ENCODE results near the gene PIEZO2.
"Not testable (repeated sequence)": the region's sequence is repeated elsewhere in the genome, so short reads cannot be mapped to it uniquely, and the experiment has no call there.

The PIEZO2 gene

DNA sequence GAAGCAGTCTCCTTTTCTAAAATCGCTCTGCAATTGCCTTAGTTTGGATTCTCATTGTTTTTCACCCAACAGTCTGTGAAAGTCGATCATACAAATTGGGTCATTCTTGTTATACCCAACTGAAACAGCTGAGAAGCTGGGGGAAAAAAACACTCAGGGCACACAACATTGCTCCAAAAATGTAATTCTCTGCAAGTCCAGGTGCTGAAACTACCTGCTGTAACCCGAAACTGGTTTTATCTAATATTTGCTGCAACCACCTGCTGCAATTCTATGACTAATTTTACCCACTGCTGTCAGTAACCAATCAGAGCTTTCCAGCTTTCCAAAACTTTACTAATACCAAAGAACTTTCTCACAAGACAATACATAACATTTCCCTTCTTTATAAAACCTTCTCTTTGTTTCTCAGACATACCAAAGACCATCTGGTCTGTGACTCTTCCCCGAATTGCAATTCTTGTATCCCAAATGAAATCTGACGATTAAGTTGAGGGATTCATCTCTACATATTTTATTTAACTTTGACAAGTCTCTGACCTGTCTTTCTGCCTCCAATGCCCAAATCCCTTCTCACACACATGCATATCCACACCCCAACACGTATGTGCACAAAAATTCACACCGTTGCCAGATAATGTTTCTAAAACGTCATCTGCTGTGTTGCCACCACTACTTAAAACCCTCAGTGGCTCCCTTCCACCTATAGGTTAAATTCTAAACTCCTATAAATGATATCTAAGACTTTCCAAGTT is 198.3 kb downstream of the PIEZO2 start:
- no peak for ATAC-seq (ENCODE audit: low read depth)
- Mint-ChIP-seq H3K9me3 (peaks cover under 1% of the 10 kb centered on the region), H3K4me1 (no peaks in the 10 kb centered on the region), H3K36me3 (no peaks in the 10 kb centered on the region), H3K27me3 (peaks cover 2% of the 10 kb centered on the region), H3K4me3 (no peak overlapping the region), H3K27ac (no peak overlapping the region)
- DNase-seq (ENCODE audit: low spot score in 2 of 2), result no peak

DNA sequence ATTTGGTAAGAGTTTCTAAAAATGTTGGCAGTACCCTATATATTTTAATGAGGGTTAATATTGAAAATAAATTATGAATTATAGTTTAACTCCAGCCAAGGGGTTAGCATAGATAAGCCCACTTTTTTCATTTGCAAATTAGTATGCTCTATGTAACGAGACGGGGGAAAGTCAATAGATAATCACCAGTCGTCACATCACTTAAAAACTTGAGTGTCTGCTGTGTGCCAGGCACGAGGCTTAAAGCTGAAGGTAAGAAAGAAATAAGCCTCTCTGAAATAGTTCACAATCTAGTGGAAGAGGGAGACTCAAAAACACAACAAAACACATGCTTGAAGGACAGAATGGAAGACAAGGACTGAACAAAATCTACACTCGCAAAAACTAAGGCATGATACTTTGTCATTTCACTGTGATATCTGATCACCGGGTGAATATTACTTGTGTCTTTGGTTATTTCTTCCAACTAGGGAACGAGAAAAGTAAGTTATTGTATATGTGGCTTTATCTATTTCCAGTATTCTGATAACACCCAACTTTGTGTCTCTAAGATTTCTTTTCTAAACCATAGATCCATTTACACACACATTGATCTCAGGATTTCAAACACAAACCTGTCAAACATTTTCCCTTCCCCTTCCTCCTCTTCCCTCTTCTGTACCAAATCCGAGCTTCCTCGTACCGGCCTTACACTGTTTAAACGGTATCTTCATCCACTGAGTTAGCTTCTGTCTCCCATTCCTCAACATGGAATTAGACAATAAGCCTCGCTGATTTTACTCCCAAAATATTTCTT is 199.1 kb downstream of the PIEZO2 start:
- H3K27ac Mint-ChIP-seq, result no peak overlapping the region

DNA sequence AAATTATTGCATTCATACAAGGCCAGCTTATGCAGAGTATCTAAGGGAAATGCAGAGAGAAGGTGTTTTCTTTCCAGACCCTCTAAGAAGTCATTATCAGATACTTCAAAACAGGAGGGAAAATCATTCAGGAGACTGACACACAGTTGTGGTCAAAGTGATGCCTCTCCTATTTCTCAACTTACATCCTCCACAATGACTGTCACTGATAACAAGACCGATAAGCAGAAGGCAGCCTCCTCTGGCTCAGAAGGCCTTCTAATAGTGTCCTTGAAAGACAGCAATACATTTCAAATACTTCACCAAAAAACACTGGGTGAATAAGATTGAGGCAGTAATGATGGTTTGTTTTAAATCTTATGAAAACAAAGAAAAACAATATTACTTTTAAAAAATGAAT is 199.7 kb downstream of the PIEZO2 start:
- Mint-ChIP-seq H3K4me1 (no peaks in the 10 kb centered on the region), H3K36me3 (no peaks in the 10 kb centered on the region), H3K27me3 (peaks cover 2% of the 10 kb centered on the region)

More for the DNA sequence above, 199.1 kb downstream of the PIEZO2 start:
- DNase-seq (ENCODE audit: low spot score in 2 of 2) (no peak), ATAC-seq (ENCODE audit: low read depth) (no peak)
- Mint-ChIP-seq H3K27me3 (peaks cover 2% of the 10 kb centered on the region), H3K4me3 (no peak overlapping the region), H3K36me3 (no peaks in the 10 kb centered on the region), H3K4me1 (no peaks in the 10 kb centered on the region), H3K9me3 (peaks cover 6% of the 10 kb centered on the region)

DNA sequence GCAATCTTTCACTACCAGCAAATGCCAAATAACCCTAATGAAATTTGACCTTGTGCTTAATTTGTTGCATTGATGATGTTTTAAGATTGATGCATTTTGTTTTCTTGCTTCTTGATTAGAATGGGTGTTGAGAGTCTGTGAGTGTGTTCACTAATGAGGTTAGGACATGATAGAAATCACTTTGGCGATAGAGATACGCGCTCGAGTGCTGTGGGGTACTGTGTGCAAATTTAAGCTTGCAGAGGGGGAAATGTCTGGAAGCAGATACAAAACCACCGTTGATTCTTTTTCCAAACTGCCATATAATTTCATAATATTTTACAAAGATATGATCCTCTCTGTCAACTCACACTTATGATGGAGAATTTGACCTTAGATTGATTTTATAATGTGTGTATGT is 200.9 kb downstream of the PIEZO2 start:
- H3K4me1 Mint-ChIP-seq, result no peaks in the 10 kb centered on the region
- no peak for ATAC-seq (ENCODE audit: low read depth)
- H3K4me3 Mint-ChIP-seq, result no peak overlapping the region
- H3K36me3 Mint-ChIP-seq, result no peaks in the 10 kb centered on the region
- peaks cover under 1% of the 10 kb centered on the region for H3K27me3 Mint-ChIP-seq
- H3K27ac Mint-ChIP-seq, result no peak overlapping the region
- DNase-seq (ENCODE audit: low spot score in 2 of 2), result no peak
- H3K9me3 Mint-ChIP-seq, result peaks cover 10% of the 10 kb centered on the region

More for the DNA sequence above, 199.7 kb downstream of the PIEZO2 start:
- Mint-ChIP-seq H3K4me3 (no peak overlapping the region), H3K9me3 (peaks cover 8% of the 10 kb centered on the region), H3K27ac (no peak overlapping the region)
- ATAC-seq (ENCODE audit: low read depth) (no peak), DNase-seq (ENCODE audit: low spot score in 2 of 2) (no peak)

DNA sequence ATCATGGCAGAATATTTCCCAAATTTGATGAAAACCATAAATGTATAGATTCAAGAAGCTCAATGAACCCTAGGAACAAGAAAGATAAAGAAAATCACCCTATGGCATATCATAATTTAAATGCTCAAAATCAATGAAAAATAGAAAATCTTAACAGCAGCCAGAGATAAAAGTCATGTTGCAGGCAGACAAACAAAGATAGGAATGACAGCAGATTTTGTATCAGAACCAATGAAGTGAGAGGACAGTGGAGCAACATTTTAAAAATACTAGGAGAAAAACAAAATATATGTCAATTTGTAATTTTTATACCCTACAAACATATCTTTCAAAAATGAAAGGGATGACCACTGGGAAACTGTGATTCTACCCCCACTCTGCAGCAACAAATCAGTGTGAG is 203.3 kb downstream of the PIEZO2 start:
- H3K36me3 Mint-ChIP-seq, result no peaks in the 10 kb centered on the region
- no peaks in the 10 kb centered on the region for H3K27me3 Mint-ChIP-seq
- no peak for ATAC-seq (ENCODE audit: low read depth)
- DNase-seq (ENCODE audit: low spot score in 2 of 2), result no peak
- H3K4me3 Mint-ChIP-seq, result no peak overlapping the region
- H3K4me1 Mint-ChIP-seq, result no peaks in the 10 kb centered on the region
- H3K9me3 Mint-ChIP-seq, result peaks cover 13% of the 10 kb centered on the region
- no peak overlapping the region for H3K27ac Mint-ChIP-seq

DNA sequence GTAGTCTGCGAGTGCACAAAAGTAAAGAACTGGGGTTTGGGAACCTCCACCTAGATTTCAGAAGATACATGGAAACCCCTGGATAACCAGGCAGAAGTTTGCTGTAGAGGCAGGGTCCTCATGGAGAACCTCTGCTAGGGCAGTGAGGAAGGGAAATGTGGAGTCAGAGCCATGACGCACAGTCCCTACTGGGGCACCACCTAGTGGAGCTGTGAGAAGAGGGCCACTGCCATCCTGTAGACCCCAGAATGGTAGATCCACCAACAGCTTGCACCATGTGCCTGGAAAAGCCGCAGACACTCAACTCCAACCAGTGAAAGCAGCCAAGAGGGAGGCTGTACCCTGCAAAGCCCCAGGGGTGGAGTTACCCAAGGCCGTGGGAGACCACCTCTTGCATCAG is 206.4 kb downstream of the PIEZO2 start:
- ATAC-seq (ENCODE audit: low read depth), result no peak

DNA sequence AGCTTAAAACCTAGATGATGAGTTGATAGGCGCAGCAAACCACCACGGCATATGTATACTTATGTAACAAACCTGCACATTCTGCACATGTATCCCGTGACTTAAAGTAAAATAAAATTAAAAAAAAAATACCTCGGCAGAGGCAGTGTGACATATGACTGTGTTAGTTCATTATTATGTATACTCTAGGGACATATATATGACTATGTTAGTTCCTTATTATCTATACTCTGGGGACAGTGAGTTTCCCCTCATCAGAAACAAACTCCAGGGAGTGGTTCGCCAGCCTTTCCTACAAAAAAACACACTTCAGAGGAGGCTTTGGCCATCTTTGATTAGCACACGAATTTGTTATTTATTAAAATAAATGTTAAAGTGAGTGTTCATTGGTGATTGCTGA is 209.5 kb downstream of the PIEZO2 start:
- Mint-ChIP-seq H3K4me3 (no peak overlapping the region), H3K27ac (no peak overlapping the region), H3K36me3 (no peaks in the 10 kb centered on the region), H3K9me3 (peaks cover 6% of the 10 kb centered on the region), H3K4me1 (no peaks in the 10 kb centered on the region), H3K27me3 (no peaks in the 10 kb centered on the region)
- DNase-seq (ENCODE audit: low spot score in 2 of 2) (no peak), ATAC-seq (ENCODE audit: low read depth) (no peak)

More for the DNA sequence above, 206.4 kb downstream of the PIEZO2 start:
- no peak for DNase-seq (ENCODE audit: low spot score in 2 of 2)
- no peak overlapping the region for H3K27ac Mint-ChIP-seq
- H3K4me3 Mint-ChIP-seq, result no peak overlapping the region
- H3K27me3 Mint-ChIP-seq, result no peaks in the 10 kb centered on the region
- no peaks in the 10 kb centered on the region for H3K4me1 Mint-ChIP-seq
- H3K9me3 Mint-ChIP-seq, result peaks cover 13% of the 10 kb centered on the region
- no peaks in the 10 kb centered on the region for H3K36me3 Mint-ChIP-seq

DNA sequence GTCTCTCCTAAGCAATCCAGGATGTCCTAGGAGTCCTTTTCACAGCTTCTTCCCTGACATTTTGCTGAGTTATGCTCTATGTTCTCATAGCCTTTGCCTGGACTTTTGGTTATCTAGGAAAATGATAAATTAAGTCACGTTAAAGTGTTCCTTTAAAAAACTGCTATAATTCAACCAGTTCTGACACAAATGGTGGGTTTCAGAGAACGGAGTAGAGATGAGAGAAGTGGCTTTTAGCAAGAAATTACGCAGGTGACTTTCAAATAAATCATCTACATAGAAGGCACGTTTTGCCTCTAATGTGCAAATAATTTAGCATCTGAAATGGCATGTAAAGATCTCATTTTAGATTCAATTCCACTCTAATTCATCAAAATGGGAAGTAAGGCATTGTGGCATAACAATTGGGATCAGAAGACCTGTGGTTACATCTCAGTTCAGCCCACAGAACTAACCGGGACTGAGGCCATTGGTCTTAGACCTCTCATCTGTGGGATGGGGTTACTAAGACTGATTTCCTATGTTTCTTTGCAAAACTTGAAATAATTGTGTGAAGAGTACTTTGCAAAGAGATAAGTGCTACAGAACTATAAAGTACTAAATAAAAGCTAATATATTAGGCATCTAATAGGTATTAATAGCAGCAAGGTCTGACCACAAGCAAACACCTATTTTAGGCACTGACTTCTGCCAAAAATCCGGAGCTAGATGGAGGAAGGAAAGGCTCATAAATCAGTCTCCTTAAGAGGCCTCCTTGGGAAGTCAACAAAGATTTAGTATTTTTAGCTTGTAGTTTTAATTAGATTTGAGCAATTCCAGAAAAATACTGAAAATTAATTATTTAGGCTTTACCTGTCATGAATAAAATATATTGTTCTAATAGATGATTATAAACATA is 211.4 kb downstream of the PIEZO2 start:
- H3K27ac Mint-ChIP-seq, result no peak overlapping the region
- no peak for DNase-seq (ENCODE audit: low spot score in 2 of 2)
- ATAC-seq (ENCODE audit: low read depth), result no peak
- no peaks in the 10 kb centered on the region for H3K4me1 Mint-ChIP-seq
- H3K4me3 Mint-ChIP-seq, result no peak overlapping the region
- H3K9me3 Mint-ChIP-seq, result peaks cover 4% of the 10 kb centered on the region
- H3K27me3 Mint-ChIP-seq, result no peaks in the 10 kb centered on the region
- no peaks in the 10 kb centered on the region for H3K36me3 Mint-ChIP-seq

DNA sequence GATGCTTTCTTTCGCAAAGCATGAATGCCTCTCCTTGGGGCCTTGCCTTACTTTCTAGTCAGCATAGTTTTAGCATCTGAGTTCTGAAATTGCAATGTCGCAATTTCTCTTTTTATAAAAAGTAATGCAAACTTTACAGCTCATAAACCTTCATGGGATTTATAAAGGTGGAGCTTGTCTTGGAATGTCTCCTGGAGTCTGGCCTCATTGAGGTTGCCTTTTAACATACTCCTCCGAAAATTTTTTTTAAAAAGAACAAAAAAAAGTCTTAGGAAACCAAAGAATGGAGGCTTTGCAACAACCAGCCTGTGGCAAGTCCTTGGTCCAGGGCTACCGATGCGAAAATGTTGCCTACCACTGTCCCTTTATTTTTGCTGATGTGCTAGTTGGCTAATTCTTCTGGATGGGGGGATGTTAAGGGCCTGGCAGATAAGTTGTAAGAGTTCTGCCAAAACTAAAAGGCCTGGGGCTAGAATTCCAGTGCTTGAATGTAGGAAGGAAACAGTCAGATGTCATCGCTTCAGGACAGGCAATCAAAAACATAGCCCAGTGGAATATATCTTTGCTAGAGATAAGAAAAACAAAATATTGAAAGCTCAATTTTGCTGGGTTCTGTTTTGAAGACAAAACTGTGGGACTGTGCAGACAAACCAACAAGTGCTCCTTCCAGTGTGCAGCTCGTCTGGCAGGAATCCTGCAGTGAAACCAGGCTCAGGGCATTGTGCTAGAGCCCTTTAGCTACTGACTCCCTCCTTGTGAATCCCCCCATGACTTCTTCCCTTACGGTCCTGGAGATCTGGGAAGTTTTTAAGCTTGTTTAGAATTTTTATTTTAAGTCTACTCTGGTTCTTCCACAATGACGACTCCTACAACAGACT is 213.0 kb downstream of the PIEZO2 start:
- DNase-seq (ENCODE audit: low spot score in 2 of 2) (no peak), ATAC-seq (ENCODE audit: low read depth) (no peak)
- H3K27ac Mint-ChIP-seq, result no peak overlapping the region
- H3K36me3 Mint-ChIP-seq, result no peaks in the 10 kb centered on the region
- peaks cover 3% of the 10 kb centered on the region for H3K27me3 Mint-ChIP-seq
- no peaks in the 10 kb centered on the region for H3K4me1 Mint-ChIP-seq
- H3K4me3 Mint-ChIP-seq, result no peak overlapping the region
- H3K9me3 Mint-ChIP-seq, result peaks cover 3% of the 10 kb centered on the region

DNA sequence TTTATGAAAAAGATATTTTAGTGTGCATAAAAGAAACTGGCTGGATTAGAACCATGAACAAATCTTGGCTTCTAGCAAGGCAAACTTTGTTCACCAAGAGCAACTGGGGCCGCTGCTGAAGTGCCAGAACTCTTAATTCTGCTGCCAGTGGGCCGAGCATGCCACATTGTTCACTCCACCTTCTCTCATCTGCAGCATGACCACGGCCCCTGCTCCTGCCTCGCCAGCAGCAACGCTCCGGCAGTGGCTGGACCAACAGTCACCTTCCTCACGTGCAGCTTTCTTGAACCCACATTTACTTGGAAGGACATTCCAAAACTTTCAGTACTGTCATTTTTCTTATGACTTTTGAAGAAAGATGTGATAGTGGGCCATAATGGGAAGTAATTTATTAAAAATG is 213.8 kb downstream of the PIEZO2 start:
- Mint-ChIP-seq H3K4me3 (no peak overlapping the region), H3K4me1 (no peaks in the 10 kb centered on the region), H3K36me3 (no peaks in the 10 kb centered on the region), H3K27ac (no peak overlapping the region), H3K27me3 (peaks cover 3% of the 10 kb centered on the region), H3K9me3 (peaks cover 3% of the 10 kb centered on the region)
- DNase-seq (ENCODE audit: low spot score in 2 of 2) (no peak), ATAC-seq (ENCODE audit: low read depth) (no peak)

DNA sequence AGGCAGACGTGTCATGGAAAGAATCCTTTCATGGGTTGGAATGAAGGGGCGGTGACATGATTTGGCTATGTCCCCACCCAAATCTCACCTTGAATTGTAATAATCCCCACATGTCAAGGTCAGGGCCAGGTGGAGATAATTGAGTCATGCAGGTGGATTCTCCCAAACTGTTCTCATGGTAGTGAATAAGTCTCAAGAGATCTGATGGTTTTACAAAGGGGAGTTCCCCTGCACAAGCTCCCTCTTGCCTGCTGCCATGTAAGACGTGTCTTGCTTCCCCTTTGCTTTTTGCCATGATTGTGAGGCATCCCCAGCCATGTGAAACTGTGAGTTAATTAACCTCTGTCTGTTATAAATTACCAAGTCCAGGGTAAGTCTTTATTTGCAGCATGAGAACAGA is 215.7 kb downstream of the PIEZO2 start:
- not testable (repeated sequence) for H3K27ac Mint-ChIP-seq; H3K36me3 Mint-ChIP-seq; H3K4me3 Mint-ChIP-seq; DNase-seq (ENCODE audit: low spot score in 2 of 2); H3K4me1 Mint-ChIP-seq; H3K27me3 Mint-ChIP-seq; ATAC-seq (ENCODE audit: low read depth); H3K9me3 Mint-ChIP-seq

DNA sequence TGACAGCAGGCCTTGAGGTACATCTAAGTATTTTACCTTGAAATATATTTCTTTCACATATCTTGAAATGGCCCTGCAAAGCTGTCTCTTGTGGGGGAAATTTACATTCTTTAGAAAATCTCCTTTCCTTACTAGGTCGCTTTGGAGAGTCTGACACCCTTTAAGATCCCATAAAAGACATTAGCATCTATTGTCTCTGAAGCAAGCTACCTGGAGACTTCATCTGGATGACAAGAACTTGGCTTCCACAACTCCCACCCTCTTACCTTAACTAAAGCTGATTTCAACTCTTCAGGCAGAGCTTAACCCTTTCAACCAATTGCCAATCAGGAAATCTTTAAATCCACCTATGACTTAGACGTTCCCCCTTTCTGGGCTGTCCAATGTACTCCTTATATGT is 219.3 kb downstream of the PIEZO2 start:
- ATAC-seq (ENCODE audit: low read depth) (no peak), DNase-seq (ENCODE audit: low spot score in 2 of 2) (no peak)
- Mint-ChIP-seq H3K4me3 (no peak overlapping the region), H3K4me1 (no peaks in the 10 kb centered on the region), H3K9me3 (peaks cover 3% of the 10 kb centered on the region), H3K36me3 (no peaks in the 10 kb centered on the region), H3K27ac (no peak overlapping the region), H3K27me3 (peaks cover 4% of the 10 kb centered on the region)

DNA sequence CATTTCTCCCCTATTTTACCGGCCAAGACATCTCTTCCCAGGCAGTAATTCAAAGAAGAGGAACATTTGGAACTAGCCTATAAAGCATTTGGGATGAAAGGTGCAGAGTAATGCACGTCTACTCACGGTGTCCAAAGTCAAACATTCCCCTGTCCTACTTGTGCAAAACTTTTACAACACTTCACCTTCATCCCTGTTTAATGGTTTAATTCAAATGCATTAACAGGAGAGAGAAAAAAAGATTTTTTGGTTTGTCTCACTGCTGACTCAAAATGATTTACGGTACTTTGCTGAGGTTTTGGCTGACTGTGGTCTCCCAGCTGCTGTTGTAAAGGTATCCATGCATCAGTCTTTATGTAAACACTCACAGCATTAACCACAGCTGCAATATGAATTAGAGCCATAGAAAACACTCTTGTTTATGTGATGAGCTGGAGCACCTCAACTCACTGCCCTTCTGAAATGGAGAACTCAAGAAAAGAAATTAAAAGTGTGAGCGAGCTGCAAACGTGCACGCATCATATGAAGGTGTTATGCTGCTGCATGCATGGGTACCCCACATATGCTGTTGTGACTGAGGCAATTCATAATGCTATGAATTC is 220.5 kb downstream of the PIEZO2 start:
- ATAC-seq (ENCODE audit: low read depth), result no peak
- Mint-ChIP-seq H3K27ac (no peak overlapping the region), H3K27me3 (peaks cover 4% of the 10 kb centered on the region), H3K4me3 (no peak overlapping the region), H3K9me3 (peaks cover 3% of the 10 kb centered on the region), H3K4me1 (no peaks in the 10 kb centered on the region), H3K36me3 (no peaks in the 10 kb centered on the region)
- no peak for DNase-seq (ENCODE audit: low spot score in 2 of 2)
